Sigmoid colon (tissue), 4 donors: ENCODE results near the gene FAM149B1.

Source experiments
- CTCF ChIP-seq, 4 experiments: fragments of 450-650 bp in 3 of 4; fragments of 200-600 bp in 1 of 4; IDR thresholded peaks; one replicate each; pipeline ENCODE4 v1.5.1; 2016 to 2019; ENCODE audit warnings: antibody characterized with exemption in 4 of 4, mild to moderate bottlenecking in 3 of 4, moderate library complexity in 2 of 4
- EP300 ChIP-seq, 4 donors: sonication (generic); formaldehyde crosslinking; IDR thresholded peaks; one replicate each; pipeline ENCODE4 v1.6.1; 2017; ENCODE audit warnings: antibody characterized with exemption in 4 of 4
- POLR2A ChIP-seq, 2 donors: fragments of 450-650 bp; IDR thresholded peaks; one replicate each; pipeline ENCODE4 v1.6.1; 2016; ENCODE audit warnings: antibody characterized with exemption in 2 of 2, mild to moderate bottlenecking in 2 of 2, moderate library complexity in 2 of 2
- POLR2AphosphoS5 ChIP-seq, 4 donors: sonication (generic); formaldehyde crosslinking; IDR thresholded peaks; one replicate each; pipeline ENCODE4 v1.6.1; 2017; ENCODE audit warnings: antibody characterized with exemption in 4 of 4

GRCh38 chr10:73262105-73262730 lies 94.3 kb downstream of the FAM149B1 start:
- TF ChIP-seq CTCF (IDR thresholded peaks at IDR 0.05) (no peak), POLR2A (IDR thresholded peaks at IDR 0.05) (no peak), EP300 (IDR thresholded peaks at IDR 0.05) (no peak), POLR2AphosphoS5 (IDR thresholded peaks at IDR 0.05) (no peak)
